Tibial nerve (tissue), 4 donors: Measurements from ENCODE around the gene REV3L. TPM values are rescaled to one million over a fixed set of nuclear protein-coding genes. Genes with fewer than 3 reads are reported as not detected.

Experiments
- DNase-seq, 2 donors: peaks; one replicate each; pipeline ENCODE4 v3.0.0-alpha.2; 2019; ENCODE audit warnings: low spot score in 2 of 2
- H3K27ac ChIP-seq, 4 donors: fragments of 200-600 bp; sonication (generic) in 3 of 4; one replicate each; pipeline ENCODE4 v1.5.1; 2017 to 2019; ENCODE audit warnings: mild to moderate bottlenecking in 1 of 4
- H3K27me3 ChIP-seq, 2 donors: fragments of 200-600 bp; sonication (generic) in 1 of 2; one replicate each; pipeline versions ENCODE4 v1.5.1 to v1.6.0; 2017 to 2019
- H3K36me3 ChIP-seq, 3 donors: fragments of 200-600 bp; sonication (generic); one replicate each; pipeline ENCODE4 v1.5.1; 2018 to 2019
- H3K4me1 ChIP-seq, 4 donors: fragments of 200-600 bp; sonication (generic) in 3 of 4; one replicate each; pipeline ENCODE4 v1.5.1; 2017 to 2019
- H3K4me3 ChIP-seq, 4 donors: fragments of 200-600 bp; sonication (generic) in 3 of 4; one replicate each; pipeline ENCODE4 v1.5.1; 2017 to 2019; ENCODE audit warnings: mild to moderate bottlenecking in 1 of 4, moderate library complexity in 1 of 4
- H3K9me3 ChIP-seq, 4 donors: fragments of 200-600 bp; sonication (generic) in 3 of 4; one replicate each; pipeline ENCODE4 v1.5.1; 2017 to 2019
- CTCF ChIP-seq, 5 experiments: fragments of 200-600 bp in 3 of 5; fragments of 450-650 bp in 2 of 5; sonication (generic) in 3 of 5; IDR thresholded peaks; one replicate each; pipeline ENCODE4 v1.5.1; 2016 to 2019; ENCODE audit warnings: antibody characterized with exemption in 5 of 5, mild to moderate bottlenecking in 3 of 5, moderate library complexity in 2 of 5
- EP300 ChIP-seq, 2 donors: sonication (generic); formaldehyde crosslinking; IDR thresholded peaks; one replicate each; pipeline ENCODE4 v1.6.1; 2017; ENCODE audit warnings: antibody characterized with exemption in 2 of 2, mild to moderate bottlenecking in 1 of 2
- POLR2A ChIP-seq, 2 donors: fragments of 450-650 bp; IDR thresholded peaks; one replicate each; pipeline ENCODE4 v1.6.1; 2017; ENCODE audit warnings: antibody characterized with exemption in 2 of 2, mild to moderate bottlenecking in 2 of 2, moderate library complexity in 2 of 2
- WGBS, 2 donors: methylation state at CpG; one replicate each; pipeline ENCODE4 v1.1.5; 2018; 5-methylcytosine and 5-hydroxymethylcytosine counted together
- total RNA-seq, 4 donors: library from RNA; depleted of rRNA; stranded (reverse); fragments of >200 nt; gene quantifications; one replicate each; pipeline ENCODE4 v1.1.0, GENCODE V29; 2016

The REV3L gene
- total RNA-seq, 4 donors from 2014 or later: 26.7 to 45.9 (median 34.1) TPM

GRCh38 chr6:111403388-111403787, 79.6 kb downstream of the REV3L start:
- H3K4me3 ChIP-seq: no peak overlapping the region
- no peaks in the 10 kb centered on the region for H3K27me3 ChIP-seq
- no peaks in the 10 kb centered on the region for H3K4me1 ChIP-seq
- TF ChIP-seq POLR2A (IDR thresholded peaks at IDR 0.05) (no peak), CTCF (IDR thresholded peaks at IDR 0.05) (no peak), EP300 (IDR thresholded peaks at IDR 0.05) (no peak)
- 93 to 94% methylated on average over 3 of the region's 3 CpGs for WGBS, 2 donors
- no peak overlapping the region for H3K27ac ChIP-seq
- H3K9me3 ChIP-seq: no peaks in the 10 kb centered on the region
- no peak for DNase-seq
- peaks cover 0 to 63% (median 4%) of the 10 kb centered on the region in 3 donors for H3K36me3 ChIP-seq

GRCh38 chr6:111399626-111400025, 83.4 kb downstream of the REV3L start:
- no peaks in the 10 kb centered on the region for H3K4me1 ChIP-seq
- DNase-seq: no peak
- no peak overlapping the region for H3K4me3 ChIP-seq
- H3K27me3 ChIP-seq: no peaks in the 10 kb centered on the region
- H3K9me3 ChIP-seq: no peaks in the 10 kb centered on the region
- TF ChIP-seq CTCF (IDR thresholded peaks at IDR 0.05): no peak
- no peak for TF ChIP-seq EP300 (IDR thresholded peaks at IDR 0.05)
- TF ChIP-seq POLR2A (IDR thresholded peaks at IDR 0.05): no peak
- 91 to 93% methylated on average over 3 of the region's 3 CpGs for WGBS, 2 donors
- H3K36me3 ChIP-seq: peaks cover 0 to 67% (median 4%) of the 10 kb centered on the region in 3 donors
- H3K27ac ChIP-seq: no peak overlapping the region

- 77 to 79% methylated on average over 2 of the region's 2 CpGs for WGBS, 2 donors
- Histone ChIP-seq H3K27ac (no peak overlapping the region), H3K4me3 (no peak overlapping the region), H3K27me3 (no peaks in the 10 kb centered on the region), H3K9me3 (peaks cover 0 to 2% (median under 1%) of the 10 kb centered on the region in 4 donors), H3K4me1 (no peaks in the 10 kb centered on the region), H3K36me3 (peaks cover 0 to 67% (median 7%) of the 10 kb centered on the region in 3 donors)
- no peak for DNase-seq
- no peak for TF ChIP-seq POLR2A (IDR thresholded peaks at IDR 0.05)
- TF ChIP-seq CTCF (IDR thresholded peaks at IDR 0.05): no peak
- TF ChIP-seq EP300 (IDR thresholded peaks at IDR 0.05): no peak
Observed at GRCh38 chr6:111388681-111389080, 94.3 kb downstream of the REV3L start.

- H3K27me3 ChIP-seq: no peaks in the 10 kb centered on the region
- H3K9me3 ChIP-seq: peaks cover 0 to 3% (median 2%) of the 10 kb centered on the region in 4 donors
- peaks cover 0 to 58% (median 7%) of the 10 kb centered on the region in 3 donors for H3K36me3 ChIP-seq
- H3K4me3 ChIP-seq: no peak overlapping the region
- WGBS, 2 donors: 83 to 84% methylated on average over 9 of the region's 9 CpGs
- TF ChIP-seq EP300 (IDR thresholded peaks at IDR 0.05): no peak
- no peak for TF ChIP-seq POLR2A (IDR thresholded peaks at IDR 0.05)
- TF ChIP-seq CTCF (IDR thresholded peaks at IDR 0.05): no peak
- H3K4me1 ChIP-seq: no peaks in the 10 kb centered on the region
- no peak for DNase-seq
- no peak overlapping the region for H3K27ac ChIP-seq
Observed at GRCh38 chr6:111382476-111383294, 100.3 kb downstream of the REV3L start.

GRCh38 chr6:111381728-111382127, 101.3 kb downstream of the REV3L start:
- Histone ChIP-seq H3K4me1 (no peaks in the 10 kb centered on the region), H3K36me3 (peaks cover 0 to 56% (median 7%) of the 10 kb centered on the region in 3 donors), H3K27me3 (no peaks in the 10 kb centered on the region), H3K27ac (no peak overlapping the region), H3K4me3 (no peak overlapping the region), H3K9me3 (peaks cover 0 to 3% (median 2%) of the 10 kb centered on the region in 4 donors)
- DNase-seq: no peak
- 92 to 94% methylated on average over 1 of the region's 1 CpG for WGBS, 2 donors
- TF ChIP-seq EP300 (IDR thresholded peaks at IDR 0.05) (no peak), CTCF (IDR thresholded peaks at IDR 0.05) (no peak), POLR2A (IDR thresholded peaks at IDR 0.05) (no peak)
